ENCODE results near the gene RALGAPA2.

DNA sequence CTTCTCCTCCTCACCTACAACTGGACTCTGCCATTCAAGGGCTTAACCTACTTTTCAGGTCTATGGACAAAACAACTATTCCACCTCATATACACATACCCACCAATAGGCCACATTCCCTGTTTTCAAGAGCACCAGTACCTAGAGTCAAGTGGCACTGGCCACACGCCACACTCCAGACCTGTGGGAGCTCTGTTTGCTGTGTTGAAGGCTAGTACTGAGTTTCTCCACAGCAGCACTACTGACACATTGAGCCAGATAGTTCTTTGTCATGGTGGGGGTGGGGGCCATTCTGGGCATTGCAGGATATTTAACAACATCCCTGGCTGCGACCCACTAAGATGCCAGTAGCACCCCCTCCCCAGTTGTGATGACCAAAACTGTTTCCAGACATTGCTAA is 84.1 kb downstream of the RALGAPA2 start:
- TF ChIP-seq CTCF (IDR thresholded peaks at IDR 0.05) (no peak), POLR2A (IDR thresholded peaks at IDR 0.05) (no peak)

Measured in Peyer's patch (tissue), 4 donors.